HepG2 (cell line): Measurements from ENCODE around the gene TIMM44. TPM values are rescaled to one million over a fixed set of nuclear protein-coding genes. Genes with fewer than 3 reads are reported as not detected.
A peak's percentile ranks its signal among the peaks of the same experiment; 100 is the strongest.

Experiments
- ARID2 ChIP-seq: sonication (generic); formaldehyde crosslinking; IDR thresholded peaks from 2 replicates; pipeline ENCODE4 v1.8.1; 2022; ENCODE audit warnings: mild to moderate bottlenecking, missing genetic modification reagents, borderline replicate concordance
- CENPT ChIP-seq: sonication (generic); formaldehyde crosslinking; IDR thresholded peaks from 2 replicates; pipeline ENCODE4 v1.8.0; 2022; ENCODE audit warnings: low read depth, mild to moderate bottlenecking, moderate library complexity, missing genetic modification reagents
- FLYWCH1 ChIP-seq: sonication (generic); formaldehyde crosslinking; IDR thresholded peaks from 2 replicates; pipeline ENCODE4 v1.8.1; 2023; ENCODE audit warnings: mild to moderate bottlenecking, missing genetic modification reagents
- GABPB1 ChIP-seq: IDR thresholded peaks from 2 replicates; pipeline ENCODE4 v1.6.1; 2016; ENCODE audit warnings: mild to moderate bottlenecking, missing genetic modification reagents, moderate library complexity, missing compliant biosample characterization
- GFI1 ChIP-seq: sonication (generic); formaldehyde crosslinking; IDR thresholded peaks from 2 replicates; pipeline ENCODE4 v1.5.0; 2020; ENCODE audit warnings: missing genetic modification reagents, mild to moderate bottlenecking, borderline replicate concordance
- HMG20A ChIP-seq: IDR thresholded peaks from 2 replicates; pipeline ENCODE4 v1.6.1; 2016; ENCODE audit warnings: borderline replicate concordance
- HOXA3 ChIP-seq: sonication (generic); formaldehyde crosslinking; IDR thresholded peaks from 2 replicates; pipeline ENCODE4 v1.5.0; 2020; ENCODE audit warnings: missing genetic modification reagents
- NCOA2 ChIP-seq: sonication (generic); formaldehyde crosslinking; IDR thresholded peaks from 2 replicates; pipeline ENCODE4 v1.8.0; 2022; ENCODE audit warnings: inconsistent platforms
- NFIB ChIP-seq: sonication (generic); formaldehyde crosslinking; IDR thresholded peaks from 2 replicates; pipeline ENCODE4 v1.9.0; 2021; ENCODE audit warnings: missing genetic modification reagents, mild to moderate bottlenecking, borderline replicate concordance
- NRL ChIP-seq: sonication (generic); formaldehyde crosslinking; IDR thresholded peaks from 2 replicates; pipeline ENCODE4 v1.5.0; 2020; ENCODE audit warnings: missing genetic modification reagents, mild to moderate bottlenecking, moderate library complexity, borderline replicate concordance
- RFX5 ChIP-seq: IDR thresholded peaks from 2 replicates; pipeline ENCODE4 v1.6.1; 2011; ENCODE audit warnings: low read depth, low read length, improper control_type of control experiment
- SIX4 ChIP-seq: sonication (generic); formaldehyde crosslinking; IDR thresholded peaks from 2 replicates; pipeline ENCODE4 v1.4.0; 2020; ENCODE audit warnings: missing genetic modification reagents
- ZHX1 ChIP-seq: sonication (generic); formaldehyde crosslinking; IDR thresholded peaks from 2 replicates; pipeline ENCODE4 v1.8.1; 2022; ENCODE audit warnings: low read depth, mild to moderate bottlenecking, missing genetic modification reagents
- ZNF552 ChIP-seq: sonication (generic); formaldehyde crosslinking; IDR thresholded peaks from 2 replicates; pipeline ENCODE4 v1.9.0; 2022; ENCODE audit warnings: missing genetic modification reagents, mild to moderate bottlenecking, borderline replicate concordance
- ZNF558 ChIP-seq: sonication (generic); formaldehyde crosslinking; IDR thresholded peaks from 2 replicates; pipeline ENCODE4 v1.9.0; 2022; ENCODE audit warnings: mild to moderate bottlenecking, missing genetic modification reagents, borderline replicate concordance
- ZNF609 ChIP-seq: sonication (generic); formaldehyde crosslinking; IDR thresholded peaks from 2 replicates; pipeline ENCODE4 v1.4.0; 2020; ENCODE audit warnings: mild to moderate bottlenecking, missing genetic modification reagents, borderline replicate concordance
- ZNF770 ChIP-seq: sonication (generic); formaldehyde crosslinking; IDR thresholded peaks from 2 replicates; pipeline ENCODE4 v1.5.0; 2020; ENCODE audit warnings: mild to moderate bottlenecking, missing genetic modification reagents
- ZNF784 ChIP-seq: sonication (generic); formaldehyde crosslinking; IDR thresholded peaks from 2 replicates; pipeline ENCODE4 v1.5.1; 2020; ENCODE audit warnings: missing genetic modification reagents, mild to moderate bottlenecking, borderline replicate concordance
- polyA plus RNA-seq, 8 experiments: library from polyadenylated mRNA; depleted of rRNA in 3 of 8; stranded (reverse) in 7 of 8; unstranded in 1 of 8; fragments of >200 nt; fragmentation: Illumina TruSeq in 4 of 8; extraction: Trizol in 4 of 8; gene quantifications; 2 replicates each; pipeline versions ENCODE4 v1.2.1 to v1.2.3, GENCODE V29; 2011 to 2016; ENCODE audit warnings: low read depth in 4 of 8, missing spikeins in 1 of 8, mixed read lengths in 1 of 8; ENCODE audit not compliant: insufficient read depth in 1 of 8
- total RNA-seq, 5 experiments: library from RNA; depleted of rRNA; stranded (reverse); fragments of >200 nt; fragmentation: Illumina TruSeq; extraction: Trizol; gene quantifications; 2 replicates each; pipeline ENCODE4 v1.2.3, GENCODE V29; 2016; ENCODE audit warnings: low read depth in 1 of 5

The TIMM44 gene
- total and polyA plus RNA-seq, 2 of the 13 experiments (the other 11 are each of a cell fraction or from before 2014, with no cell fraction given): 42.9 to 72.6 TPM

- TF ChIP-seq ZNF609: 0 out of 2 replicates have a peak, but pooled peaks have one; percentile 11
- TF ChIP-seq ZNF552 (CRISPR knock-in tag): no peak
- peak; percentile 91 for TF ChIP-seq HOXA3
- peak; percentile 92; the same call in 1 of the 2 replicates for TF ChIP-seq NRL (CRISPR knock-in tag)
- no peak for TF ChIP-seq FLYWCH1 (CRISPR knock-in tag)
- TF ChIP-seq SIX4 (CRISPR knock-in tag): 0 out of 2 replicates have a peak, but pooled peaks have one; percentile 8
- no peak for TF ChIP-seq RFX5
- no peak for TF ChIP-seq HMG20A
- peak; percentile 78 for TF ChIP-seq GABPB1 (CRISPR knock-in tag)
- TF ChIP-seq ZHX1 (CRISPR knock-in tag): peak; percentile 19; the same call in 1 of the 2 replicates
- peak; percentile 87 for TF ChIP-seq ZNF770 (CRISPR knock-in tag)
- no peak; the same call in 1 of the 2 replicates for TF ChIP-seq ZNF558 (CRISPR knock-in tag)
- TF ChIP-seq GFI1: peak; percentile 69
- 0 out of 2 replicates have a peak, but pooled peaks have one; percentile 69 for TF ChIP-seq ZNF784 (CRISPR knock-in tag)
- no peak for TF ChIP-seq CENPT (CRISPR knock-in tag)
- no peak for TF ChIP-seq NFIB
- TF ChIP-seq NCOA2: peak; percentile 61; the same call in 1 of the 2 replicates
- peak; percentile 81; the same call in 1 of the 2 replicates for TF ChIP-seq ARID2 (CRISPR knock-in tag)
Measured at GRCh38 chr19:7903244-7904073, 40.0 kb downstream of the TIMM44 start, which contains the start of gene MAP2K7 (continued).
